ENCODE measurements around the gene LCLAT1.

LCLAT1 gene

DNA sequence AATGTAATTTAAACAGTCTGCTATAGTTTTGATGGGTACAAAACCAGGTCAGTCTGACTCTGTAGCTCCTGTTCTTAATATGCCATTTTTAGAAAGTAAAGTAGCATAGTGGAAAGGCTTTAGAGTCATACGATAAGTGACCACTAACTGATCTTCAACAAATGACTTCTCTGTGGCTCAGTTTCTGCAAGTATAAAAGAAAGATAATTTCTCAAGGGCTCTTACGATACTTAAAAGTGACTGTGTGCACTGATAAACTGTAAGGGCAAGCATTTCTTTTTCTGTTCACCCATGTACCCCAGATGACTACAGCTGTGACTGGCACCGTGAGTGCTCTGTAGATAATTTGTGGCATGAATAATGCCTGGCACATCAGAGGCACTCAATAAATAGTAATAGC, 178.7 kb downstream of the LCLAT1 start:
- H3F3A ChIP-seq (ENCODE audit: control insufficient read depth, insufficient read depth), result no peaks in the 10 kb centered on the region
- H3K79me2 ChIP-seq (ENCODE audit: control insufficient read depth, low read length), result no peaks in the 10 kb centered on the region
- no peaks in the 10 kb centered on the region for H4K20me1 ChIP-seq (ENCODE audit: control insufficient read depth, insufficient read depth, low read depth, low read length)
- no peak overlapping the region for H3K4me3 ChIP-seq (ENCODE audit: low read length)
- TF ChIP-seq CTCF (IDR thresholded peaks at IDR 0.05; ENCODE audit: low read depth, low read length, poor library complexity, severe bottlenecking) (no peak), EZH2phosphoT487 (IDR thresholded peaks at IDR 0.05; ENCODE audit: borderline replicate concordance, low read length) (no peak)
- H3K27ac ChIP-seq (ENCODE audit: low read depth, low read length), result no peak overlapping the region
- H3K9me3 ChIP-seq (ENCODE audit: control insufficient read depth, insufficient read depth, low read length), result no peaks in the 10 kb centered on the region
- H3K27me3 ChIP-seq (ENCODE audit: control insufficient read depth, low read length), result no peaks in the 10 kb centered on the region
- H3K36me3 ChIP-seq (ENCODE audit: control insufficient read depth, low read length), result no peaks in the 10 kb centered on the region
- no peaks in the 10 kb centered on the region for H3K4me1 ChIP-seq (ENCODE audit: control insufficient read depth, low read length)
- no peak overlapping the region for H3K4me2 ChIP-seq (ENCODE audit: low read length)
- no peaks in the 10 kb centered on the region for H3K9me2 ChIP-seq (replicated peaks; ENCODE audit: control insufficient read depth, low read length)

GRCh38 chr2:30626397-30626796, 179.4 kb downstream of the LCLAT1 start:
- TF ChIP-seq EZH2phosphoT487 (IDR thresholded peaks at IDR 0.05; ENCODE audit: borderline replicate concordance, low read length) (no peak), CTCF (IDR thresholded peaks at IDR 0.05; ENCODE audit: low read depth, low read length, poor library complexity, severe bottlenecking) (no peak)
- Histone ChIP-seq H3K79me2 (ENCODE audit: control insufficient read depth, low read length) (no peaks in the 10 kb centered on the region), H3K27me3 (ENCODE audit: control insufficient read depth, low read length) (no peaks in the 10 kb centered on the region), H3K4me2 (ENCODE audit: low read length) (no peak overlapping the region), H3K36me3 (ENCODE audit: control insufficient read depth, low read length) (no peaks in the 10 kb centered on the region), H3K27ac (ENCODE audit: low read depth, low read length) (no peak overlapping the region), H3K9me2 (replicated peaks; ENCODE audit: control insufficient read depth, low read length) (no peaks in the 10 kb centered on the region), H3K4me3 (ENCODE audit: low read length) (no peak overlapping the region), H3K4me1 (ENCODE audit: control insufficient read depth, low read length) (no peaks in the 10 kb centered on the region), H3K9me3 (ENCODE audit: control insufficient read depth, insufficient read depth, low read length) (no peaks in the 10 kb centered on the region), H3F3A (ENCODE audit: control insufficient read depth, insufficient read depth) (no peaks in the 10 kb centered on the region), H4K20me1 (ENCODE audit: control insufficient read depth, insufficient read depth, low read depth, low read length) (no peaks in the 10 kb centered on the region)

DNA sequence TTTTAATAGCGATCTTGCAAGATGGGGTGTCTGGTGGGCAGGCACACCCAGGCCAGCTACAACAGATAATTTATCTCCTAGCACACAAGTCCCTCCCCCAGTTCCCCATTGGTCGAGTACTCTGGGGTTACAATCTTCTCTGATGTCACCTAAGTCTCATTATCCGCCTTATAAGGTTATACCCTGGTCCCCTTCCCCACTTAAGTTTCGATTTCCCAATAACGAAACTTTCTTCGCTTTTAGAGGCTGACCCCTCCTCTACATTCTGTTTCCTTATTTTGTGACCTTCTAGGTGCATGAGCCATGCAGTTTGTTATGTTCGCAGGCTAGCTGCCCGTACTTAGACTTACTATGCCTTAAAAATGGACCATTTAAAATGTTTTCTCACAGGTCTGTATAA, 180.1 kb downstream of the LCLAT1 start:
- no peaks in the 10 kb centered on the region for H4K20me1 ChIP-seq (ENCODE audit: control insufficient read depth, insufficient read depth, low read depth, low read length)
- H3K27ac ChIP-seq (ENCODE audit: low read depth, low read length), result no peak overlapping the region
- no peaks in the 10 kb centered on the region for H3K79me2 ChIP-seq (ENCODE audit: control insufficient read depth, low read length)
- no peak overlapping the region for H3K4me3 ChIP-seq (ENCODE audit: low read length)
- no peaks in the 10 kb centered on the region for H3K36me3 ChIP-seq (ENCODE audit: control insufficient read depth, low read length)
- H3F3A ChIP-seq (ENCODE audit: control insufficient read depth, insufficient read depth), result no peaks in the 10 kb centered on the region
- no peaks in the 10 kb centered on the region for H3K27me3 ChIP-seq (ENCODE audit: control insufficient read depth, low read length)
- H3K9me2 ChIP-seq (replicated peaks; ENCODE audit: control insufficient read depth, low read length), result no peaks in the 10 kb centered on the region
- no peaks in the 10 kb centered on the region for H3K4me1 ChIP-seq (ENCODE audit: control insufficient read depth, low read length)
- TF ChIP-seq EZH2phosphoT487 (IDR thresholded peaks at IDR 0.05; ENCODE audit: borderline replicate concordance, low read length) (no peak), CTCF (IDR thresholded peaks at IDR 0.05; ENCODE audit: low read depth, low read length, poor library complexity, severe bottlenecking) (no peak)
- no peaks in the 10 kb centered on the region for H3K9me3 ChIP-seq (ENCODE audit: control insufficient read depth, insufficient read depth, low read length)
- no peak overlapping the region for H3K4me2 ChIP-seq (ENCODE audit: low read length)

DNA sequence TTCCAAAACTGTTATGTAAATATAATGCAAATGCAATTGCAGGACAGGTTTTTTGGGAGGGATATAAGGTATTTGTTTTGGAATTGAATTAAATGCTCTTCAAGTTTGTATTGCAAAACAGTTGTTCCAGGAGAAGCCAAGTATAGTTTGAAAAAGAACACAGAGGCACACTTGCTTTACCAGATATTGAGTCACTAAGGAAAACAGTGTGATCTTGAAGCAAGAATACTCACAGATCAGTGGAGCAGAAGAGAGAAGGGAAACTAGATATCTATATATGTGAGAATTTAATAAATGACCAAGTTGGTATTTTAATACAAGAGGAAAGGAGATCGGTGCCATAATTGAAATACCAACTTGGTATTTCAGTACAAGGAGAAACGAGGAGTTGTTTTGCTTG, 181.3 kb downstream of the LCLAT1 start:
- no peaks in the 10 kb centered on the region for H4K20me1 ChIP-seq (ENCODE audit: control insufficient read depth, insufficient read depth, low read depth, low read length)
- no peaks in the 10 kb centered on the region for H3K9me2 ChIP-seq (replicated peaks; ENCODE audit: control insufficient read depth, low read length)
- H3K36me3 ChIP-seq (ENCODE audit: control insufficient read depth, low read length), result no peaks in the 10 kb centered on the region
- H3F3A ChIP-seq (ENCODE audit: control insufficient read depth, insufficient read depth), result no peaks in the 10 kb centered on the region
- H3K4me1 ChIP-seq (ENCODE audit: control insufficient read depth, low read length), result no peaks in the 10 kb centered on the region
- no peak overlapping the region for H3K4me2 ChIP-seq (ENCODE audit: low read length)
- no peaks in the 10 kb centered on the region for H3K9me3 ChIP-seq (ENCODE audit: control insufficient read depth, insufficient read depth, low read length)
- H3K27me3 ChIP-seq (ENCODE audit: control insufficient read depth, low read length), result no peaks in the 10 kb centered on the region
- no peak for TF ChIP-seq CTCF (IDR thresholded peaks at IDR 0.05; ENCODE audit: low read depth, low read length, poor library complexity, severe bottlenecking)
- TF ChIP-seq EZH2phosphoT487 (IDR thresholded peaks at IDR 0.05; ENCODE audit: borderline replicate concordance, low read length), result no peak
- no peaks in the 10 kb centered on the region for H3K79me2 ChIP-seq (ENCODE audit: control insufficient read depth, low read length)
- H3K27ac ChIP-seq (ENCODE audit: low read depth, low read length), result no peak overlapping the region
- no peak overlapping the region for H3K4me3 ChIP-seq (ENCODE audit: low read length)

All from DOHH2 (cell line).